ENCODE measurements around the gene ELMO1. TPM values are rescaled to one million over a fixed set of nuclear protein-coding genes. Genes with fewer than 3 reads are reported as not detected.

ELMO1 gene
- total and polyA plus RNA-seq, 10 of the 15 experiments (the other 5 are each of a cell fraction or from before 2014, with no cell fraction given): 22.6 to 85.9 (median 56.6) TPM

- TF ChIP-seq IRF3 (IDR thresholded peaks at IDR 0.05) (no peak), BACH1 (IDR thresholded peaks at IDR 0.05; ENCODE audit: borderline replicate concordance) (no peak), JUNB (IDR thresholded peaks at IDR 0.05) (peak; percentile 52), RAD51 (IDR thresholded peaks at IDR 0.05) (peak; percentile 42; the same call in 1 of the 2 replicates), POLR2AphosphoS2 (IDR thresholded peaks at IDR 0.05; ENCODE audit: low read depth, low read length) (no peak), ESRRA (IDR thresholded peaks at IDR 0.05; ENCODE audit: low read length) (0 out of 2 replicates have a peak, but pooled peaks have one; percentile 36), EZH2 (IDR thresholded peaks at IDR 0.05; ENCODE audit: borderline replicate concordance, control insufficient read depth, low read depth, low read length) (no peak), ZBTB4 (CRISPR knock-in tag; IDR thresholded peaks at IDR 0.05) (no peak), MAX (IDR thresholded peaks at IDR 0.05; ENCODE audit: low read depth, low read length) (no peak), SP1 (IDR thresholded peaks at IDR 0.05; ENCODE audit: low read depth, low read length) (no peak), JUND (IDR thresholded peaks at IDR 0.05; ENCODE audit: low read depth, low read length) (no peak), NFYA (IDR thresholded peaks at IDR 0.05; ENCODE audit: borderline replicate concordance, low read depth, low read length) (no peak), POLR2A (IDR thresholded peaks at IDR 0.05; ENCODE audit: low read depth, low read length) (no peak), YY1 (IDR thresholded peaks at IDR 0.05; ENCODE audit: low read depth, low read length) (peak; percentile 64; the same call in 1 of the 2 replicates), NR2C2 (IDR thresholded peaks at IDR 0.05; ENCODE audit: borderline replicate concordance, control insufficient read depth, insufficient read length, low read depth) (no peak), ZNF274 (IDR thresholded peaks at IDR 0.05; ENCODE audit: insufficient read depth, insufficient read length) (no peak), CHD4 (IDR thresholded peaks at IDR 0.05) (no peak), IKZF2 (IDR thresholded peaks at IDR 0.05) (peak; percentile 11 to 29; a peak in 1 of 4 replicates), RAD21 (IDR thresholded peaks at IDR 0.05; ENCODE audit: insufficient read depth, low read depth, low read length) (no peak), DPF2 (IDR thresholded peaks at IDR 0.05) (no peak), ZNF217 (IDR thresholded peaks at IDR 0.05) (no peak), MTA3 (IDR thresholded peaks at IDR 0.05; ENCODE audit: borderline replicate concordance, low read length) (no peak), KLF5 (IDR thresholded peaks at IDR 0.05; ENCODE audit: partially characterized antibody) (no peak), NR2C1 (IDR thresholded peaks at IDR 0.05) (no peak), GATAD2B (conservative IDR thresholded peaks at IDR 0.05; ENCODE audit: low read depth) (0 out of 2 replicates have a peak, but pooled peaks have one; percentile 45), NRF1 (conservative IDR thresholded peaks at IDR 0.05; ENCODE audit: low read depth, low read length) (no peak), SUPT20H (IDR thresholded peaks at IDR 0.05; ENCODE audit: borderline replicate concordance, control insufficient read depth, low read depth, low read length) (no peak), RUNX3 (IDR thresholded peaks at IDR 0.05; ENCODE audit: low read length) (0 out of 2 replicates have a peak, but pooled peaks have one; percentile 15), STAT1 (conservative IDR thresholded peaks at IDR 0.05) (no peak), BCL11A (IDR thresholded peaks at IDR 0.05; ENCODE audit: low read depth, low read length) (no peak), ASH2L (IDR thresholded peaks at IDR 0.05; ENCODE audit: borderline replicate concordance, low read depth) (no peak), SRF (IDR thresholded peaks at IDR 0.05; ENCODE audit: low read depth in 2 of 2, low read length in 2 of 2) (no peak)
Measured at GRCh38 chr7:37065779-37066271, 382.8 kb downstream of the ELMO1 start (continued).

All from GM12878 (cell line).